D341Med (cell line): ENCODE results near the gene DHX57.
"Not testable (repeated sequence)": the region's sequence is repeated elsewhere in the genome, so short reads cannot be mapped to it uniquely, and the experiment has no call there.

Experiments
- DNase-seq: peaks from one replicate; pipeline ENCODE4 v3.0.0; 2012; ENCODE audit warnings: low spot score

DHX57 gene

GRCh38 chr2:38871432-38871831, 4.3 kb downstream of the DHX57 start:
- DNase-seq = no peak

GRCh38 chr2:38866773-38867443, 8.8 kb downstream of the DHX57 start:
- no peak for DNase-seq

- DNase-seq = no peak
Measured at GRCh38 chr2:38863061-38863695, 12.6 kb downstream of the DHX57 start.

GRCh38 chr2:38862476-38862875, 13.3 kb downstream of the DHX57 start:
- DNase-seq = no peak

GRCh38 chr2:38856165-38856564, 19.6 kb downstream of the DHX57 start:
- DNase-seq = no peak

GRCh38 chr2:38850045-38850444, 25.7 kb downstream of the DHX57 start:
- no peak for DNase-seq

GRCh38 chr2:38836791-38837190, 38.9 kb downstream of the DHX57 start:
- no peak for DNase-seq

GRCh38 chr2:38835990-38836389, 39.7 kb downstream of the DHX57 start:
- no peak for DNase-seq

GRCh38 chr2:38835015-38835601, 40.6 kb downstream of the DHX57 start:
- DNase-seq = no peak

- no peak for DNase-seq
Measured at GRCh38 chr2:38830526-38831159, 45.1 kb downstream of the DHX57 start.

- no peak for DNase-seq
Measured at GRCh38 chr2:38829971-38830370, 45.8 kb downstream of the DHX57 start.

- no peak for DNase-seq
Measured at GRCh38 chr2:38828460-38828859, 47.3 kb downstream of the DHX57 start.

GRCh38 chr2:38827539-38828145, 48.1 kb downstream of the DHX57 start:
- DNase-seq = not testable (repeated sequence)

- no peak for DNase-seq
Measured at GRCh38 chr2:38825956-38826355, 49.8 kb downstream of the DHX57 start.

GRCh38 chr2:38824906-38825305, 50.8 kb downstream of the DHX57 start:
- no peak for DNase-seq

- no peak for DNase-seq
Measured at GRCh38 chr2:38823386-38823785, 52.3 kb downstream of the DHX57 start.

- no peak for DNase-seq
Measured at GRCh38 chr2:38818565-38818964, 57.2 kb downstream of the DHX57 start.

GRCh38 chr2:38815936-38816335, 59.8 kb downstream of the DHX57 start:
- no peak for DNase-seq

GRCh38 chr2:38810488-38810887, 65.2 kb downstream of the DHX57 start:
- no peak for DNase-seq

- no peak for DNase-seq
Measured at GRCh38 chr2:38808677-38809076, 67.1 kb downstream of the DHX57 start.

- no peak for DNase-seq
Measured at GRCh38 chr2:38806733-38807059, 69.0 kb downstream of the DHX57 start.

- no peak for DNase-seq
Measured at GRCh38 chr2:38806015-38806732, 69.6 kb downstream of the DHX57 start.
